ENCODE measurements around the gene GAPT.
A peak's percentile ranks its signal among the peaks of the same experiment; 100 is the strongest.

Gene GAPT

GRCh38 chr5:58490402-58491050 lies 709 bp upstream of the GAPT start:
- TF ChIP-seq, protein P1, sequence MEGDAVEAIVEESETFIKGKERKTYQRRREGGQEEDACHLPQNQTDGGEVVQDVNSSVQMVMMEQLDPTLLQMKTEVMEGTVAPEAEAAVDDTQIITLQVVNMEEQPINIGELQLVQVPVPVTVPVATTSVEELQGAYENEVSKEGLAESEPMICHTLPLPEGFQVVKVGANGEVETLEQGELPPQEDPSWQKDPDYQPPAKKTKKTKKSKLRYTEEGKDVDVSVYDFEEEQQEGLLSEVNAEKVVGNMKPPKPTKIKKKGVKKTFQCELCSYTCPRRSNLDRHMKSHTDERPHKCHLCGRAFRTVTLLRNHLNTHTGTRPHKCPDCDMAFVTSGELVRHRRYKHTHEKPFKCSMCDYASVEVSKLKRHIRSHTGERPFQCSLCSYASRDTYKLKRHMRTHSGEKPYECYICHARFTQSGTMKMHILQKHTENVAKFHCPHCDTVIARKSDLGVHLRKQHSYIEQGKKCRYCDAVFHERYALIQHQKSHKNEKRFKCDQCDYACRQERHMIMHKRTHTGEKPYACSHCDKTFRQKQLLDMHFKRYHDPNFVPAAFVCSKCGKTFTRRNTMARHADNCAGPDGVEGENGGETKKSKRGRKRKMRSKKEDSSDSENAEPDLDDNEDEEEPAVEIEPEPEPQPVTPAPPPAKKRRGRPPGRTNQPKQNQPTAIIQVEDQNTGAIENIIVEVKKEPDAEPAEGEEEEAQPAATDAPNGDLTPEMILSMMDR (IDR thresholded peaks at IDR 0.05; ENCODE audit: borderline replicate concordance, insufficient read depth, low read depth, low read length) = no peak

GRCh38 chr5:58493141-58493540 lies 1.9 kb downstream of the GAPT start:
- H3K4me3 ChIP-seq (ENCODE audit: low read depth, low read length) = no peak overlapping the region
- TF ChIP-seq, protein P1 (IDR thresholded peaks at IDR 0.05; ENCODE audit: borderline replicate concordance, insufficient read depth, low read depth, low read length) = no peak

More at GRCh38 chr5:58490402-58491050, 709 bp upstream of the GAPT start:
- no peak overlapping the region for H3K4me3 ChIP-seq (ENCODE audit: low read depth, low read length)

GRCh38 chr5:58496488-58496887 lies 5.3 kb downstream of the GAPT start:
- TF ChIP-seq, protein P1 (IDR thresholded peaks at IDR 0.05; ENCODE audit: borderline replicate concordance, insufficient read depth, low read depth, low read length) = peak; percentile 34; the same call in 1 of the 2 replicates
- no peak overlapping the region for H3K4me3 ChIP-seq (ENCODE audit: low read depth, low read length)

- TF ChIP-seq, protein P1 (IDR thresholded peaks at IDR 0.05; ENCODE audit: borderline replicate concordance, insufficient read depth, low read depth, low read length) = no peak
- H3K4me3 ChIP-seq (ENCODE audit: low read depth, low read length) = no peak overlapping the region
Observed at GRCh38 chr5:58497386-58497785, 6.2 kb downstream of the GAPT start.

DNA sequence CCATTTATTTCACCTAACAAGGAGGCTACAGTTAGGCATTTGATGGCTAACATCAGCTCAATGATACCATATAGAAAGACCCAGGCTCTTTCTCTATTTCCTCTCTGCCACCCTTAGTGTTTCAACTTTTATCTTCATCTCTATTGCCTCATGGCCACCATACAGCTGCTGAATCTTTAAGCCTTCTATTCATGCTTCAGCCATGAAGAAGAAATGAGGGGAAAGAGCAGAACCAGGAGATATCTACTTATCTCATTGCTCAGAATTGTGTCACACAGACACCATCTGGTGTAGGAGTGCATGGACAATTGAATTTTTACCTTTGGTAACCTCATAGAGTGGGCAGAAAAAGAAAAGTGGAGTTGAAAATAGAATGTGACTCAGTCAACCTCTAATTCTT lies 6.7 kb downstream of the GAPT start:
- TF ChIP-seq, protein P1 (IDR thresholded peaks at IDR 0.05; ENCODE audit: borderline replicate concordance, insufficient read depth, low read depth, low read length) = no peak
- no peak overlapping the region for H3K4me3 ChIP-seq (ENCODE audit: low read depth, low read length)

- no peak overlapping the region for H3K4me3 ChIP-seq (ENCODE audit: low read depth, low read length)
- TF ChIP-seq, protein P1 (IDR thresholded peaks at IDR 0.05; ENCODE audit: borderline replicate concordance, insufficient read depth, low read depth, low read length) = 0 out of 2 replicates have a peak, but pooled peaks have one; percentile 26
Observed at GRCh38 chr5:58498340-58498942, 7.2 kb downstream of the GAPT start.

DNA sequence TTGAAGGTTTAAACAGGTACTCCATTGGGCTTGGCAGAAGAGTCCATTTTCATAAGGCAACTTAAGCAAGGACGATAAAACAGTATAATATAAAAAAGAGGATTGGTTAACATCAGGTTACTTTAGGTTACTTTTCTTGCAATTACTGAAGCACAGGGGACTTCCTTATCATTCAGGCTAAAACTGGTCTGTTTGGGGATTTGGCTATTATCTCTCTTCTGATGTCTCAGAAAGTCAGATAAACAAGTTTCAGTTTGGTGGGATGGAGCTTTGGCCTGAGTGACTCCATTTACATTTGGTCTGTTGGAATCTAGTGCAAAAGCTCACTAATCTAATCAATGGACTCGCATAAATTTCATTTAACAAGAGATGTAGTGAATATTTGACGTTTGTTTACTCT lies 8.0 kb downstream of the GAPT start:
- no peak overlapping the region for H3K4me3 ChIP-seq (ENCODE audit: low read depth, low read length)
- TF ChIP-seq, protein P1 (IDR thresholded peaks at IDR 0.05; ENCODE audit: borderline replicate concordance, insufficient read depth, low read depth, low read length) = no peak

Data from GM12875 (cell line).